K562 treated with DMSO at 1 percent for 4 hours (cell line): ENCODE results near the gene MYH4. TPM values are rescaled to one million over a fixed set of nuclear protein-coding genes. Genes with fewer than 3 reads are reported as not detected.

Experiments
- total RNA-seq: library from RNA; unstranded; fragments of 300-600 nt; gene quantifications from 2 replicates; pipeline ENCODE4 v1.2.3, GENCODE V29; 2022; ENCODE audit not compliant: insufficient read depth

Gene MYH4
- not detected in 2 replicates for total RNA-seq

GRCh38 chr17:10469459-10469858, at the start of gene MYH4:
Gene MYH4 (minus strand): TSS chr17:10469559. CDS start chr17:10466745, 2,814 bp downstream.

GRCh38 chr17:10518271-10519037, 49.1 kb upstream of the MYH4 start, which contains the start of gene MYH1:
Gene MYH1 (minus strand): TSS chr17:10518542. CDS start chr17:10516642, 1,900 bp downstream.

GRCh38 chr17:10421900-10422542, 47.3 kb downstream of the MYH4 start, which contains the start of gene MYH8:
Gene MYH8 (minus strand): TSS chr17:10421950. CDS start chr17:10420227, 1,723 bp downstream.

Other genes with a start within 250 kb of the MYH4 start
- not detected in 2 replicates for gene MYH13, start 96.6 kb downstream of the MYH4 start, total RNA-seq
- gene MYH8, start 47.6 kb downstream of the MYH4 start, total RNA-seq: not detected in 2 replicates
- gene MYH1, start 49.0 kb upstream of the MYH4 start, total RNA-seq: not detected in 2 replicates
- not detected in 2 replicates for gene MYH2, start 80.1 kb upstream of the MYH4 start, total RNA-seq
- 0.19 and 0.33 TPM in 2 replicates for gene MYH3, start 187.8 kb upstream of the MYH4 start, total RNA-seq
- gene SCO1, start 228.0 kb upstream of the MYH4 start, total RNA-seq: 2.7 and 5.4 TPM in 2 replicates
- 7.6 and 7.8 TPM in 2 replicates for gene ADPRM, start 228.0 kb upstream of the MYH4 start, total RNA-seq